Skeletal muscle cell (primary cell): Measurements from ENCODE around the gene RAB44.

ENCODE experiments used
- DNase-seq: peaks from one replicate; pipeline ENCODE4 v3.0.0-alpha.2; 2010; ENCODE audit warnings: low read depth
- H3K4me3 ChIP-seq: 2 replicates; pipeline ENCODE4 v1.5.1; 2011; ENCODE audit warnings: low read depth, mild to moderate bottlenecking, control low read depth, low read length, moderate library complexity

Gene RAB44

GRCh38 chr6:36743538-36744303 is 46.1 kb downstream of the RAB44 start:
- H3K4me3 ChIP-seq: no peak overlapping the region
- no peak for DNase-seq

DNA sequence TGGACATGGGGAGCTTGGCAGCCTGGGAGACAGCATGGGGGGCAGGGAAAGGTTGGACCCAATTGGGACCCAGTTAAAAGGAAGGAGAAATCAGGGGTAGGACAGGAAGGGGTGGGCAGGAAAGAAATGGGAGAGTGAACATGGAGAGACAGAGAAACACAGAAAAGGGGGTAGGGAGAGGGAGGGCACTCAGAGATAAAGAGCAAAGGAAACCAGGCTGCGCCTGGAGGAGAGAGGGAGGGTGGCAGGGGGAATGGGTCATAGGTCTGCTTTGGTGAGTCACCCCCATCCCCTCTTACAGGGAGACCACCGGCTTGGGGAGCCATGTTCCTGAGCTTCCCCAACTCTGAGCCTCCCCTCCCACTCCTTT is 46.7 kb downstream of the RAB44 start:
- no peak for DNase-seq
- no peak overlapping the region for H3K4me3 ChIP-seq

DNA sequence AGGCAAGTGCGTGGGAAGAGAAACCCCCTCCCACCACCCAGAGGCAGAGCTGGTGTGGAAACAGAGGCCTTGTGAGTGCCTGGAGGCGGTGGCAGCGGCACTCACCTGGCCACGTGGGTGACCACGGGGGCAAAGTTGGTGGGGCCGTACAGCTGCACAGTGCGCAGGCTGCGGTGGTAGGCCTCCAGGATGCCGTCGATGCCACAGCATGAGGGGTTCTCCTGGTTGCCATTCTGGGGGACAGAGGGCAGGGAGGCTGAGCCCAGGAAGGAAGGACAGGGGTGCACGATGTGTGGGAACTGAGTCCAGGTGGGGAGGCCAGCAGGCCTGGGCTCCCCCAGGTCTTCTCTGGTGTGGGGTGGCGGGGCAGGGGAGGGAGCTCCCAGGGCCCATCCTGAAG is 47.7 kb downstream of the RAB44 start:
- no peak overlapping the region for H3K4me3 ChIP-seq
- DNase-seq: no peak

- H3K4me3 ChIP-seq: no peak overlapping the region
- DNase-seq: no peak
These were observed 48.2 kb downstream of the RAB44 start for GRCh38 chr6:36745836-36746235.

GRCh38 chr6:36746251-36746650 is 48.6 kb downstream of the RAB44 start:
- no peak for DNase-seq
- no peak overlapping the region for H3K4me3 ChIP-seq

DNA sequence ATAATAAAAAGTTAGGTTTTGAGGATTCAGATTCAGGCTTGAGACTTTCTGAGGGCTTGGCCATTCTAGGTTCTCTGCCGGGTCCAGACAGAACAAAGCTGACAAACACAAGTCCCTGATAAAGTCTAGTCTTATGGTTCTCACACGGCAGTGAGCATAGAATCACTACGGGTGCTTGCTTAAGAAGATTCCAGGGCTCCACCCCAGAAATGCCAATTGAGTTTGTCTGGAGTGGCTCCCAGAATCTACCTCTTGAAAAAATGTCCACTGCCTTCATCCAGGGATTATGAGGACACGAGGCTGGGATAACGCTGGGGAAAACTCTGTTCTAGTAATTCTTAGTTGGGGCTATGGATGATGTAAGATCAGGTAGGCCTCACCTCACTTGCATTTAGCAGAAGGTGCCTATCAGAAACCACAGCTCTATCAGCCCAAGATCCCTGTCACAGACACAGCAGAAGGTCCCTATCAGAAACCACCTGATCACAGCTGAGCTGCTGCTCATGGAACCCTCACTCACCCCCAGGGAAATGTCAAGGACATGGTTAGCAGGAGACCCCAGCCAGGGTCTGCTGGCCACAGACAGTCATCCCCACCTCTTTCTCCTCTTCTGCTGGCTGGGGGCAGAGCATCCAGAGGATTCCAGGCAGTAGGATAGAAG is 52.3 kb downstream of the RAB44 start:
- DNase-seq: no peak
- H3K4me3 ChIP-seq: no peak overlapping the region

DNA sequence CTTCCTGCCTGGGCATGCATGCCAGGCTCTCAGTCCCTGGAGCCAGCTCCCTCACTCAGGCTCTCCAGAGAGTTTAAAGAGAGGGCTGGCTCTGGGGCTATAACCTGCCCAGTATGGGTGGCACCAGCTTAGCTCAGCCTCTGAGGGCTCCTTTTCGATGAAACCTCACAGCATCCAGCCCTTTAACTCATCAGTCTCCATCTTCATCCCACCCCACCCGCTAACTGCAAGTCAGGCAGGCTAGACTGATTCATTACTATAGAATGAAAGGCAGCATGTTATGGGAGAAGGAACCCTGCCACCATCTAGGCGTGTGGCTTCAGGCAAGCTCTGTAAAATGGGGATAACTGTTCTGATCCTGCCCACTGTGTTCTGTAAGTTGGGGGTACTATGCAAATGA is 53.5 kb downstream of the RAB44 start:
- DNase-seq: no peak
- no peak overlapping the region for H3K4me3 ChIP-seq

GRCh38 chr6:36751833-36752186 is 54.2 kb downstream of the RAB44 start:
- no peak for DNase-seq
- no peak overlapping the region for H3K4me3 ChIP-seq

GRCh38 chr6:36752187-36752885 is 54.7 kb downstream of the RAB44 start:
- DNase-seq: no peak
- no peak overlapping the region for H3K4me3 ChIP-seq

- no peak for DNase-seq
- no peak overlapping the region for H3K4me3 ChIP-seq
These were observed 55.4 kb downstream of the RAB44 start for GRCh38 chr6:36752886-36753506.

DNA sequence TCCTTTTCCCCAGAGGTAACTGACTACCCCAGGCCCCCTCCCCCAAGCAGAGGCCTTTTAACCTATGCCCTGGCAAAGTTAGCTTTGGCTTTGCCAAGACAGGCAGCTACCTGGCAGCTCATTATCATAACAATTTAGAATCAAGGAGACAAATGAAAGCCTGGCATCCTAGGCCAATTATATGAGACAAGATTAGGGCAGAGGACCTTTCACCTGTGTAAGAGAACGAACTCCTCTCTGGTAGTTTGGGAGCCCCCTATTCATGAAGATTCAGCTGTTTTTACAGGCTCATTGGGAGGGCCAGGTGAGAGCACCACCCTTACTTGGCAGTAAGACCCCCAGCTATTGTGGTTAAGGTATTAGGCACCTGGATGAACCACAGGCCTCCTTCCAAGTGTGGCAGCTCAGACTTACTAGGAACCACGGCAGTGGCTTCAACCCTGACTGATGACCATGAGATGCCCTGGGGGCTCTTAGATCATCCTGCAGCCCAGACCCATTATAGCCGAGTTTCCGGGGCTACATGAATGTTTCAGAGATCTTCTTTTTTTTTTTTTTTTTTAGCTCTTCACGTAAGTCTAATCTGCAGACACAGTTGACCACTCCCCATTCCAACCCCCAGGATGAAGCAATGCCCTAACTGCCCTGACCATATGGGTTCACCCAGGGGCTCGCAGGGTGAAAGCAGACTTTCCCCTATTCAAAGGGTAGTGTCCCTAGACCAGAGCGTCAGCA is 56.2 kb downstream of the RAB44 start:
- no peak for DNase-seq

DNA sequence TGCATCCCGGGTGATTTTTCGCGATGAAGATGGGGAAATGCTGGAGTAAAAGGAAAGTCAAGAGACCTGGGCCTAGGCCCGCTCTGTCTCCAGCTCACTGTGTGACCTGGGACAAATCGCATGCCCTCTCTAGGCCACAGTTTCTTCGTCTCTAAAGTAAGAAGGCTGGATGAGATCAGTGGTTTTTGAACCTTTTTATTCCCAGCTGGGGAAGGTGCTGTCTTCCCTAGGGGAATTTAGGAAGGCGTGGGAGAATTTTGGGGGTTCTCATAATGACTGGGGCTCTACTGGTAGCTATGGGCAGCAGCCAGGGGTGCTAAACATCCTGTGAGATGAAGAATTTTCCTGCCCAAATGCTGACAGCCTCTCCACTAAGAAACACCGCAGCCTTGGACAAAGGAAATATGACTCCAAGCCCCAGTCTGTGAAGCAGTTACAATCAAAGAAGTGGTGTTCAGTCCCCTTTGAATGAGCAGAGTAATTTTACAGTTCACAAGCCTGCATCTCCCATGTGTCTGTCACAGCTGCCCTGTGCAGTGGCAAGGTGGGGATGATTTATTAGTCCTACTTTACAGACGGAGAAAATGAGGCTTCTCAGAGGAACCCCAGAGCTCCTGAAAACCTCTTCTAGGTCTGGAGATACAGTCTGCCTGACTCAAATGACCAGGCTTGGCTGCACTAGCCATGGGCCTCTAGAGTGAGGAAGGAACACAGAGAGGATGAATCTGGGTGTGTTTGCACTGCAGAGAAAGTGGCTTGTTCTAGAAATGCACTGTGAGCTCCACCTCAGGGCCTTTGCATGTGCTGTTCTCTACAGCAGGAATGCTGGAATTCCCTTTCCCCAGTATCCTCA is 57.2 kb downstream of the RAB44 start:
- DNase-seq: no peak
- no peak overlapping the region for H3K4me3 ChIP-seq

More for the DNA sequence above, 56.2 kb downstream of the RAB44 start:
- H3K4me3 ChIP-seq: no peak overlapping the region

DNA sequence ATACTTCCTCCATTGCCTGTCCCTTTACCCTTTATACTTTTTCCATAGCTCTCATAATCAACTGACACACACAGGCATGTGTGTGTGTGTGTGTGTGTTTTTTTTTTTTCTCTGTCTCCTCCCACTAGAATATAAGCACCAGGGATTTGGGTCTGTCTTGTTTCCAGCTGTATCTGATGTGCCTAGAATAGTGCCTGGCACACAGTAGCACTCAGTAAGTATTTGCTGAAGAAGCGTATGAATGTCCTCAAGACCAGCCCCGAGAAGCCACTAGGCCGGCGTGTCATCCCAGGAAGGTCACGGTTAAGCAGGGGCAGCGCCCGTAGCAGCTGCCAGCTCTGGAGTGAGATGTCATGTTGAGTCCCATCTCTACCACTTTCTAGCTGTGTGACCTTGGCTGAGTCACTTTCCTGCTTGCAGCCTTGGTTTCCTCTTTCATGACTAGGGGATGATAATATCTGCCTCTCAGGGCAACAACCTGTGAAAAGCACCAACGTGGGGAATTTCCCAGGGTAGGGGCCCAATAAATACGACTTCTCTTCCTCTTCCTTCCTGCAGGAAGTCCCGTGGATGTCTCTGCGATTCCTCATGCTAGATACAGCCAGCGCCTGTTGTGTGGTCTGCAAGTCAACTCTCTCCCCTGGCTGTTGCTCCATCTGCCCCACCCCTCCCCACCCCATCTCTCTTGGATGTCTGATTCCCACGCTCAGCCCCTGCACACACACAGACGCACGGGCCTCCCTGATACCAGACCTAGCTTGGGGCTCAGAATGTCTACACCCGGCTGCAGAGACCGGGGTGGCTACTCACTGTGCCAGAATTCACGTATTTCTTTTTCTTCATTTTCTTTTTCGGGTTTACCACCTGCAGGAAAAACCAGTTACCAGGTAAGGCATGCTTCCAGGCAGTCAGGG is 58.1 kb downstream of the RAB44 start:
- no peak overlapping the region for H3K4me3 ChIP-seq
- no peak for DNase-seq

DNA sequence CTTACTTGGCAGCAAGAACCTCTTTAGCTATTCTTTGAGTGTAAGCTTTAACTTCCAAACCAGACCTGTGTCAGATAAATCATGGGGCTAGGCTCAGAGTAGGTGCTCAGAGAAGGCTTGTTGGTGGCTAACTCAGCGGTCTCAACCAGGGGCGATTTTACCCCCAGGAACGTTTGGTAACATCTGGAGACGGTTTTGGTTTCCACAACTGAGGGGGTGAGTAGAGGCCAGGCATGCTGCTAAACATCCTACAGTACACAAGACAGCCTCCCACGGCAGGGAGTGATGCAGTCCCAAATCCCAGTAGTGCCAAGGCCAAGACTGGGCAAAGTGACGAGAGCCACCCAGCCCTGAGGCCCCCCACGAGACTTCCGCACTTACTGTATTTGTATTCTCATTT is 59.2 kb downstream of the RAB44 start:
- DNase-seq: no peak
- no peak overlapping the region for H3K4me3 ChIP-seq

DNA sequence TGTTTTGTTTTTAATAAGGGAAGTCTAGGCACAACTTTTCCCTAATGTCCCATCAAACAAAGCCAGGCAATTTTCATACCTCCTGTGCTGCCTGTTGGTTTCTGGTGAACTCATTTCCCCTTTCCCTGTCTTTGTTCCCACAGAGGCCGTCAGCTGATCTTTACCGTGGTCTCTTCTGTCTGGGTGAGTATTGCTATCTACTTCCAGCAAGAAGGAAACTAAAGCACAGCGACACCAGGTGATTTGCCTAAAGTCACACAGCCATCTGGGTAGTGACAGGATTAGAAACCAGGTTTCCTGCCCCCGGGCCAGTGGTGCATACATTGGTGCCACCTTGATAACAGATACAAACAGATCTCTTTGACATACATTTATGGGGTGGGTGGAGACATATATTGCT is 59.6 kb downstream of the RAB44 start:
- DNase-seq: no peak
- no peak overlapping the region for H3K4me3 ChIP-seq

DNA sequence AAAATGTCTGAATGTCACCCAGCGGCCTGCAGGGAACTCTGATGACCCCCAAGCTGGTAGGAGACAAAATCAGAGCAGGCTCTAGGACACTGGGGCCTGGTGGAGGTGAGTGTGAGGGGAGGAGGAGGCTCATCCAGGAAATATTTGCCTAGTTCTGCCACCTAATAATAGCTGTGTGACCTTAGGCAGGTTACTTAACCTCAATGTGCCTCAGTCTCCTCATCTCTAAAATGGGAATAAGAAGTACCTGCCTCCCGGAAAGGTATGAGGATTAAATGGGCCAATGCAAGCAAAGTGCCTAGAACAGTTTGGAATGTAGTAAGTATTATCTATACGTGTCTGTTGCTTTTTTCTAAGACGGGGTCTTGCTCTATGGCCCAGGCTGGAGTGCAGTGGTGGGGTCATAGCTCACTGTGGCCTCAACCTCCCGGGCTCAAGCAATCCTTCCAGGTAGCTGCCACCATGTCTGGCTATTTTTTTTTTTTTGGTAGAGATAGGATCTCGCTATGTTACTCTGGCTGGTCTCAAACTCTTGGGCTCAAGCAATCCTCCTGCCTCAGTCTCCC is 60.4 kb downstream of the RAB44 start:
- no peak for DNase-seq
- H3K4me3 ChIP-seq: no peak overlapping the region

GRCh38 chr6:36758516-36759147 is 61.0 kb downstream of the RAB44 start:
- H3K4me3 ChIP-seq: no peak overlapping the region
- no peak for DNase-seq
